Bronchial epithelial cell (primary cell): ENCODE measurements around the gene EXOSC5. TPM values are rescaled to one million over a fixed set of nuclear protein-coding genes. Genes with fewer than 3 reads are reported as not detected.

ENCODE experiments used
- DNase-seq: peaks from one replicate; pipeline ENCODE4 v3.0.0-alpha.2; 2010; ENCODE audit warnings: low read depth
- FAIRE-seq: peaks from 2 replicates; lab custom pipeline; 2011; peaks lifted over from hg19 to GRCh38; lab: Jason Lieb, UNC
- H3K27me3 ChIP-seq: 2 replicates; pipeline ENCODE4 v1.5.1; 2011; ENCODE audit warnings: low read length; ENCODE audit not compliant: control insufficient read depth, insufficient read depth
- H3K36me3 ChIP-seq: 2 replicates; pipeline ENCODE4 v1.5.1; 2011; ENCODE audit warnings: low read length; ENCODE audit not compliant: control insufficient read depth, insufficient read depth
- H3K4me3 ChIP-seq: 2 replicates; pipeline ENCODE4 v1.5.1; 2011; ENCODE audit warnings: mild to moderate bottlenecking, low read depth, low read length, control low read depth
- CTCF ChIP-seq: IDR thresholded peaks from 2 replicates; pipeline ENCODE4 v1.5.1; 2011; ENCODE audit warnings: mild to moderate bottlenecking, moderate library complexity, low read length, control low read depth, inconsistent platforms; ENCODE audit not compliant: insufficient read depth, severe bottlenecking
- total RNA-seq: library from RNA; depleted of rRNA; stranded (reverse); fragments of >200 nt; gene quantifications from 2 replicates; pipeline ENCODE4 v1.2.1, GENCODE V29; 2014

EXOSC5 gene
- total RNA-seq, 1 donor from 2014 or later: 58.4 TPM

GRCh38 chr19:41377977-41378709 lies 19.0 kb downstream of the EXOSC5 start:
- Histone ChIP-seq H3K4me3 (no peak overlapping the region), H3K27me3 (no peaks in the 10 kb centered on the region), H3K36me3 (peaks cover 1% of the 10 kb centered on the region)
- TF ChIP-seq CTCF: no peak
- FAIRE-seq (no peak), DNase-seq (no peak)

- Histone ChIP-seq H3K36me3 (peaks cover 1% of the 10 kb centered on the region), H3K4me3 (peak overlapping the region; percentile 43), H3K27me3 (no peaks in the 10 kb centered on the region)
- FAIRE-seq (peak; percentile 32), DNase-seq (peak; percentile 25)
- TF ChIP-seq CTCF: no peak
These were observed 20.2 kb downstream of the EXOSC5 start for GRCh38 chr19:41376998-41377365.

GRCh38 chr19:41376241-41376997 lies 20.7 kb downstream of the EXOSC5 start, which contains the start of gene TMEM91:
TSS of gene TMEM91 (plus strand) at chr19:41376533. CDS start at chr19:41378310, 1,777 bp downstream.
- H3K27me3 ChIP-seq: no peaks in the 10 kb centered on the region
- FAIRE-seq: no peak
- H3K36me3 ChIP-seq: peaks cover 1% of the 10 kb centered on the region
- peak within 1 kb of the TSS; percentile 43 for H3K4me3 ChIP-seq
- DNase-seq: peak; percentile 46
- TF ChIP-seq CTCF: no peak

GRCh38 chr19:41373993-41374392 lies 23.2 kb downstream of the EXOSC5 start:
- FAIRE-seq (no peak), DNase-seq (peak; percentile 18)
- no peak for TF ChIP-seq CTCF
- H3K4me3 ChIP-seq: no peak overlapping the region
- H3K27me3 ChIP-seq: no peaks in the 10 kb centered on the region
- peaks cover 1% of the 10 kb centered on the region for H3K36me3 ChIP-seq

- no peaks in the 10 kb centered on the region for H3K36me3 ChIP-seq
- no peak overlapping the region for H3K4me3 ChIP-seq
- no peak for FAIRE-seq
- DNase-seq: no peak
- no peak for TF ChIP-seq CTCF
- no peaks in the 10 kb centered on the region for H3K27me3 ChIP-seq
These were observed 24.7 kb downstream of the EXOSC5 start for GRCh38 chr19:41372501-41372900.
